HepG2 (cell line): ENCODE measurements around the gene PPM1E. TPM values are rescaled to one million over a fixed set of nuclear protein-coding genes. Genes with fewer than 3 reads are reported as not detected.

Source experiments
- ATAC-seq: fragments of 200-7000 bp; cut with Tn5 transposase; 3 replicates; pipeline ENCODE4 v1.9.1; 2020; ENCODE audit warnings: mild to moderate bottlenecking, moderate library complexity
- BruUV-seq: library from RNA; stranded (reverse); fragments of 400-500 nt; replicated peaks from 2 replicates; lab custom pipeline; 2021; lab: Mats Ljungman, UMichigan
- CTCF ChIA-PET: fragments of 300-600 bp; formaldehyde crosslinking; extraction: SDS; loops from one replicate; lab custom pipeline; 2021; ENCODE audit warnings: low total read pairs, inconsistent platforms, low intra/inter-chr PET ratio; lab: Yijun Ruan, JAX
- POLR2A ChIA-PET: fragments of 350-600 bp; sonication (Branson Sonifier 250); formaldehyde crosslinking; loops from one replicate; lab custom pipeline; 2020; ENCODE audit warnings: antibody characterized with exemption, inconsistent platforms; lab: Yijun Ruan, JAX
- DNase-seq: peaks from one replicate; pipeline ENCODE4 v3.0.0-alpha.2; 2015; ENCODE audit warnings: low spot score
- FAIRE-seq: peaks from 3 replicates; lab custom pipeline; 2011; peaks lifted over from hg19 to GRCh38; lab: Jason Lieb, UNC
- H2AFZ ChIP-seq: one replicate; pipeline ENCODE4 v1.6.1; 2011; ENCODE audit warnings: low read length, inconsistent platforms
- H3K27ac ChIP-seq: fragments of 300-600 bp; 3 replicates; pipeline ENCODE4 v1.8.0; 2011; ENCODE audit warnings: mixed run types, mild to moderate bottlenecking, mixed read lengths, low read length, inconsistent platforms; ENCODE audit not compliant: insufficient read depth; ENCODE audit errors: extremely low read length
- H3K27me3 ChIP-seq, 2 experiments: fragments of 200-600 bp in 1 of 2; 2 replicates in 1 of 2; 3 replicates in 1 of 2; pipeline versions ENCODE4 v1.6.0 to v1.8.0; 2011; ENCODE audit warnings: low read length in 2 of 2, mild to moderate bottlenecking in 2 of 2, moderate library complexity in 2 of 2, inconsistent platforms in 1 of 2; ENCODE audit not compliant: insufficient read depth in 2 of 2, control insufficient read depth in 1 of 2
- H3K36me3 ChIP-seq, 2 experiments: fragments of 200-600 bp in 1 of 2; replicated peaks in 1 of 2; 2 replicates in 1 of 2; 3 replicates in 1 of 2; pipeline versions ENCODE4 v1.5.1 to v1.8.0; 2011; ENCODE audit warnings: low read length in 2 of 2, inconsistent platforms in 1 of 2; ENCODE audit not compliant: insufficient read depth in 2 of 2, control insufficient read depth in 1 of 2
- H3K4me1 ChIP-seq: 2 replicates; pipeline ENCODE4 v1.5.1; 2012; ENCODE audit warnings: low read length, inconsistent platforms; ENCODE audit not compliant: insufficient read depth
- H3K4me2 ChIP-seq: 2 replicates; pipeline ENCODE4 v1.6.0; 2011; ENCODE audit warnings: low read depth, low read length, inconsistent platforms
- H3K4me3 ChIP-seq, 3 experiments: fragments of 200-600 bp in 1 of 3; sonication (generic), shearing (Covaris generic) in 1 of 3; replicated peaks in 1 of 3; 2 replicates each; pipeline ENCODE4 v1.5.1; 2011 to 2016; ENCODE audit warnings: low read length in 3 of 3, inconsistent platforms in 2 of 3, low read depth in 2 of 3, mild to moderate bottlenecking in 2 of 3, control low read depth in 1 of 3, mixed read lengths in 1 of 3; ENCODE audit not compliant: insufficient read depth in 1 of 3
- H3K79me2 ChIP-seq: one replicate; pipeline ENCODE4 v1.6.1; 2011; ENCODE audit warnings: low read length, inconsistent platforms; ENCODE audit not compliant: insufficient read depth
- H3K9ac ChIP-seq: 2 replicates; pipeline ENCODE4 v1.6.0; 2011; ENCODE audit warnings: mild to moderate bottlenecking, low read depth, low read length, inconsistent platforms; ENCODE audit not compliant: insufficient read depth
- H3K9me3 ChIP-seq: 2 replicates; pipeline ENCODE4 v1.5.1; 2012; ENCODE audit warnings: mild to moderate bottlenecking, low read length
- H4K20me1 ChIP-seq: 2 replicates; pipeline ENCODE4 v1.6.0; 2011; ENCODE audit warnings: inconsistent platforms, mild to moderate bottlenecking, low read length, moderate library complexity; ENCODE audit not compliant: insufficient read depth
- ETV6 ChIP-seq: sonication (generic); formaldehyde crosslinking; conservative IDR thresholded peaks from 2 replicates; pipeline ENCODE4 v1.4.0; 2020; ENCODE audit warnings: missing genetic modification reagents
- HNF1A ChIP-seq, 2 experiments: sonication (generic) in 1 of 2; formaldehyde crosslinking in 1 of 2; IDR thresholded peaks; 2 replicates each; pipeline versions ENCODE4 v1.4.0 to v1.6.1; 2016 to 2020; ENCODE audit warnings: borderline replicate concordance in 1 of 2, low read depth in 1 of 2, mild to moderate bottlenecking in 1 of 2, missing genetic modification reagents in 1 of 2
- HNF4A ChIP-seq: sonication (generic); formaldehyde crosslinking; IDR thresholded peaks from 2 replicates; pipeline ENCODE4 v1.4.0; 2020; ENCODE audit warnings: missing genetic modification reagents
- MLXIP ChIP-seq: sonication (generic); formaldehyde crosslinking; IDR thresholded peaks from 2 replicates; pipeline ENCODE4 v1.9.0; 2021; ENCODE audit warnings: missing genetic modification reagents, borderline replicate concordance
- SUZ12 ChIP-seq: fragments of 150-350 bp; IDR thresholded peaks from 2 replicates; pipeline ENCODE4 v1.6.1; 2014; ENCODE audit warnings: low read depth, low read length
- TFAP4 ChIP-seq: sonication (generic); IDR thresholded peaks from 2 replicates; pipeline ENCODE4 v1.6.1; 2016; ENCODE audit warnings: low read depth, borderline replicate concordance
- ZNF280D ChIP-seq: sonication (generic); formaldehyde crosslinking; IDR thresholded peaks from 2 replicates; pipeline ENCODE4 v1.5.1; 2020; ENCODE audit warnings: mild to moderate bottlenecking, missing genetic modification reagents
- ZNF30 ChIP-seq: sonication (generic); formaldehyde crosslinking; IDR thresholded peaks from 2 replicates; pipeline ENCODE4 v1.5.0; 2020; ENCODE audit warnings: mild to moderate bottlenecking, missing genetic modification reagents
- WGBS: methylation state at CpG from one replicate; pipeline ENCODE4 v1.1.6; 2017; ENCODE audit warnings: low lambda C conversion rate; 5-methylcytosine and 5-hydroxymethylcytosine counted together
- in situ Hi-C: cut with HindIII; loops from 2 replicates; pipeline ENCODE4 v1.10.0; 2017; ENCODE audit warnings: low pct_unique_long_range_greater_than_20kb; ENCODE audit not compliant: extremely low pct_ligation_motif_present
- intact Hi-C: fragments of 100-400 bp; cut with micrococcal nuclease; formaldehyde crosslinking; loops from one replicate; pipeline ENCODE4 v1.10.0; 2022; ENCODE audit not compliant: unreplicated experiment
- polyA plus RNA-seq, 8 experiments: library from polyadenylated mRNA; depleted of rRNA in 3 of 8; stranded (reverse) in 7 of 8; unstranded in 1 of 8; fragments of >200 nt; fragmentation: Illumina TruSeq in 4 of 8; extraction: Trizol in 4 of 8; gene quantifications; 2 replicates each; pipeline versions ENCODE4 v1.2.1 to v1.2.3, GENCODE V29; 2011 to 2016; ENCODE audit warnings: low read depth in 4 of 8, missing spikeins in 1 of 8, mixed read lengths in 1 of 8; ENCODE audit not compliant: insufficient read depth in 1 of 8
- total RNA-seq, 5 experiments: library from RNA; depleted of rRNA; stranded (reverse); fragments of >200 nt; fragmentation: Illumina TruSeq; extraction: Trizol; gene quantifications; 2 replicates each; pipeline ENCODE4 v1.2.3, GENCODE V29; 2016; ENCODE audit warnings: low read depth in 1 of 5

The PPM1E gene
- total and polyA plus RNA-seq, 2 of the 13 experiments (the other 11 are each of a cell fraction or from before 2014, with no cell fraction given), result 0.15 TPM; not detected in 1

GRCh38 chr17:58989629-58990028, 234.0 kb downstream of the PPM1E start (continued):
- no peak for TF ChIP-seq ZNF280D (CRISPR knock-in tag)
- no peak for TF ChIP-seq ETV6 (CRISPR knock-in tag)

GRCh38 chr17:58991718-58992331, 236.2 kb downstream of the PPM1E start:
- DNase-seq, result peak; percentile 47
- TF ChIP-seq SUZ12, result no peak
- no peak for TF ChIP-seq ZNF30 (CRISPR knock-in tag)
- TF ChIP-seq HNF1A (IDR thresholded peaks at IDR 0.05; ENCODE audit: low read depth), result 0 out of 2 replicates have a peak, but pooled peaks have one; percentile 30
- no peak for TF ChIP-seq HNF1A (CRISPR knock-in tag; IDR thresholded peaks at IDR 0.05; ENCODE audit: borderline replicate concordance)
- no peak for TF ChIP-seq MLXIP (CRISPR knock-in tag)
- 0 out of 2 replicates have a peak, but pooled peaks have one; percentile 7 for TF ChIP-seq HNF4A
- peak; percentile 67 for TF ChIP-seq TFAP4
- no peak for TF ChIP-seq ETV6 (CRISPR knock-in tag)

More at GRCh38 chr17:58991718-58992331, 236.2 kb downstream of the PPM1E start:
- 59% methylated on average over 3 of the region's 4 CpGs for WGBS
- intact Hi-C loops (no loop called here), in situ Hi-C loops (no loop called here)
- no peaks in the 10 kb centered on the region; a peak in 1 of 5 replicates for H3K36me3 ChIP-seq
- CTCF ChIA-PET, result no interaction called here
- no peak overlapping the region for H3K4me2 ChIP-seq
- no peak overlapping the region for H3K4me3 ChIP-seq
- FAIRE-seq, result peak; percentile 50
- peak; percentile 77 for ATAC-seq
- H3K27ac ChIP-seq, result no peak overlapping the region
- H4K20me1 ChIP-seq, result no peaks in the 10 kb centered on the region
- no peaks in the 10 kb centered on the region for H3K79me2 ChIP-seq
- H3K9me3 ChIP-seq, result no peaks in the 10 kb centered on the region
- no peaks in the 10 kb centered on the region for H3K27me3 ChIP-seq
- no peak overlapping the region for H2AFZ ChIP-seq
- H3K9ac ChIP-seq, result no peak overlapping the region
- H3K4me1 ChIP-seq, result peaks cover 7% of the 10 kb centered on the region
- BruUV-seq, result no TSS peak
- POLR2A ChIA-PET, result no interaction called here
